Neural progenitor cell (in vitro differentiated cells): ENCODE results near the gene PDGFRB.

Source experiments
- EZH2 ChIP-seq: fragments of 200-600 bp; sonication (generic); IDR thresholded peaks from 2 replicates; pipeline ENCODE4 v1.6.1; 2017; ENCODE audit warnings: antibody characterized with exemption, mild to moderate bottlenecking, moderate library complexity
- EZH2phosphoT487 ChIP-seq: fragments of 200-600 bp; sonication (generic); IDR thresholded peaks from 2 replicates; pipeline ENCODE4 v1.6.1; 2017; ENCODE audit warnings: antibody characterized with exemption
- TF ChIP-seq, protein P1 (sequence below): fragments of 200-600 bp; sonication (generic); IDR thresholded peaks from 2 replicates; pipeline ENCODE4 v1.5.1; 2017; ENCODE audit warnings: antibody characterized with exemption, mild to moderate bottlenecking

DNA sequence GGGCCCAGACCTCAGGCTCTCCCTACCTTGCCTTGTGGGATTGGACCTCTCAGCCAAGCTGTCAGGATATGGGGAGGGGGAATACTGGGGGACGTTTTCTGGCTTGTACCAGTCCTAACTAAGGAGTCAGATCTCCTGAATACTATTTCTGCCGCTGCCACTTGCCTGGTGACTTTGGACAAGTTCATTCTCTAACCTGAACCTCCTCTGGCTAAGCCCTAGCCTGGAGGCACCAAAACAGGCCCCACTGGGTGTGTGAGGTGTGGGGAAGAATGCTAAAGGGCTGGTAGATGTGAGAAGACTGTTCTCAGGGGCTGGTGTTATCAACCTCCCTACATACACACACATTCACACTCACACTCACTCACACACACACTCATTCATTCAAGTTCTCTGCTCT, 35.3 kb upstream of the PDGFRB start:
- TF ChIP-seq, protein P1, sequence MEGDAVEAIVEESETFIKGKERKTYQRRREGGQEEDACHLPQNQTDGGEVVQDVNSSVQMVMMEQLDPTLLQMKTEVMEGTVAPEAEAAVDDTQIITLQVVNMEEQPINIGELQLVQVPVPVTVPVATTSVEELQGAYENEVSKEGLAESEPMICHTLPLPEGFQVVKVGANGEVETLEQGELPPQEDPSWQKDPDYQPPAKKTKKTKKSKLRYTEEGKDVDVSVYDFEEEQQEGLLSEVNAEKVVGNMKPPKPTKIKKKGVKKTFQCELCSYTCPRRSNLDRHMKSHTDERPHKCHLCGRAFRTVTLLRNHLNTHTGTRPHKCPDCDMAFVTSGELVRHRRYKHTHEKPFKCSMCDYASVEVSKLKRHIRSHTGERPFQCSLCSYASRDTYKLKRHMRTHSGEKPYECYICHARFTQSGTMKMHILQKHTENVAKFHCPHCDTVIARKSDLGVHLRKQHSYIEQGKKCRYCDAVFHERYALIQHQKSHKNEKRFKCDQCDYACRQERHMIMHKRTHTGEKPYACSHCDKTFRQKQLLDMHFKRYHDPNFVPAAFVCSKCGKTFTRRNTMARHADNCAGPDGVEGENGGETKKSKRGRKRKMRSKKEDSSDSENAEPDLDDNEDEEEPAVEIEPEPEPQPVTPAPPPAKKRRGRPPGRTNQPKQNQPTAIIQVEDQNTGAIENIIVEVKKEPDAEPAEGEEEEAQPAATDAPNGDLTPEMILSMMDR, result no peak
- TF ChIP-seq EZH2phosphoT487, result no peak
- TF ChIP-seq EZH2, result no peak
